Stimulated activated CD4-positive, alpha-beta T cell treated with anti-CD3 and anti-CD28 coated beads, Interleukin-12 subunit alpha, Interleukin-12 subunit beta, amount 100 ng/mL, for 48 hours (primary cell): ENCODE results near the gene STARD3.

Experiments
- DNase-seq, 3 donors: peaks; one replicate each; pipeline ENCODE4 v3.0.0-alpha.2; 2020; ENCODE audit warnings: low read depth in 2 of 3, low spot score in 1 of 3

STARD3 gene

DNA sequence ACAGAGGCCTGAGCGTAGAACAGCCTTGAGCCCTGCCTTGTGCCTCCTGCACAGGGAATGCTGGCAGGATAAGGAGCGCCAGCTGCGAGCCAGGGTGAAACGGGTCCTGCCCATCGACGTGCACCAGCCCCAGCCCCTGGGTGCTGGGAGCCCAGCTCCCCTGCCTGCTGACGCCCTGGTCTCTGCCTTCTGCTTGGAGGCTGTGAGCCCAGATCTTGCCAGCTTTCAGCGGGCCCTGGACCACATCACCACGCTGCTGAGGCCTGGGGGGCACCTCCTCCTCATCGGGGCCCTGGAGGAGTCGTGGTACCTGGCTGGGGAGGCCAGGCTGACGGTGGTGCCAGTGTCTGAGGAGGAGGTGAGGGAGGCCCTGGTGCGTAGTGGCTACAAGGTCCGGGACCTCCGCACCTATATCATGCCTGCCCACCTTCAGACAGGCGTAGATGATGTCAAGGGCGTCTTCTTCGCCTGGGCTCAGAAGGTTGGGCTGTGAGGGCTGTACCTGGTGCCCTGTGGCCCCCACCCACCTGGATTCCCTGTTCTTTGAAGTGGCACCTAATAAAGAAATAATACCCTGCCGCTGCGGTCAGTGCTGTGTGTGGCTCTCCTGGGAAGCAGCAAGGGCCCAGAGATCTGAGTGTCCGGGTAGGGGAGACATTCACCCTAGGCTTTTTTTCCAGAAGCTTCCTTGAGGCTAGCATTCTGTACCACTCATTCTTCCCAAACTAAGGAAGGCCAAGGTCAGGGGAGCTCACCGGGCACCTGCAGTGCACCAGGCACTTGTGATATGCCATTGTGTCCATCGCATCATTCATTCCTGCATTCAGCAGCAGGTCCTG, 33.2 kb downstream of the STARD3 start:
- DNase-seq = no peak

DNA sequence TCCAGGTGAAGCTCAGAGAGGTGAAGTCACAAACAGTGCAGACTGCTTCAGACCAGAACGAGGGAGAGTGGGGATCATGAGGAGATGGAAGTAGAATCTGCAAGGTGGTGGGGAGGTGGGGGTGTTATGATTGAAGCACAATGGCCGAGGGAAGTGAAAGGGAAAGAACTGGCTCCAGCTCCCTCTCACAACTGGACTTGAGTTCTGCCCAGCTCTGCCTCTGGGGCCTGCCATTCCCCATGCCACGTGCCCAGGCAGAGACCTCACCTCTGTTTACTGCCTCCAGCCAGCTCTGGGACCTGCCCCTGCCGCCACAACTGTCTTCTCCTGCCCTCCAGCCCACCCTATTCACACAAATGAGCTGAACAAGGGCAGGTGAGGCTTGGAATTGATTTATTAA, 33.8 kb downstream of the STARD3 start:
- DNase-seq = no peak

DNA sequence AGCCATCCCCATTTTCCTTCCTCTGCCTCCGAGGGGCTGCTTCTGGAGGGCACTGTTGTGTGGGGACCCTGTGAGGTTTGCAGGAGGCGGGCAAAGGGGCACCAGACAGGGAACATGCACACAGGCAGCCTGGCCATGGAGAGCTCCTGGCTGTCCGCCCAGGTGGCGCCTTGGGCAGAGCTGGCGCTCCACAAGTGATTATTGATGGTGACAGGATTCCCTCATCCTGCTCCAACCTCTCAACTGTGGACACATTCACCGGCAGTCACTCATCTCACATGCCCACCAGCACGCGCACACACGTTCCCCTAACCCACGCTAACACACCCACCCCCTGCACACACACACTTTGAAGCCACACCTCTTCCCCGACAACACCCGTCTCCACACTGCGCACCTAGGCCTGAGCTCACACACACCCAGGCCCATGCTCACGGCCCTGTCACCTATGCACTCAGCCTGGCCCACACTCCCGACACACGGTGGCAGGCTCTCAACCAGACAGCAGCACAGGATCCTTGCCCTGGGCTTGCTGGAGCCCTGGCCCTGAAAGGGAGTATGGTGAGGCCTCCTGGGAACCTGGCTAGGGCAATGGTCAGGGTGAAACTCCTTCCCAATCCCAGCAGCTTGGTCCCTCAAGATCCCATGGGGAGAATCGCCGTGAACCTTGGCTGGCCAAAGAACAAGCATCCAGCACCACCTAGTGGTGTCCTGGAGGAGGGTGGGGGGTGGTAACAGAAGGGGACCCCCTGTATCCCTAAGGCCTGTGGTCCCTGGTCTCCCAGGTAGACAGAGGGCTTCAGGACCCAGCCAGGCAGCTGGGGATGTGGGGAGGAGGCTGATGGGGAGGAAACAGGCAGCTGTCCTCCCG, 34.9 kb downstream of the STARD3 start:
- no peak for DNase-seq

DNA sequence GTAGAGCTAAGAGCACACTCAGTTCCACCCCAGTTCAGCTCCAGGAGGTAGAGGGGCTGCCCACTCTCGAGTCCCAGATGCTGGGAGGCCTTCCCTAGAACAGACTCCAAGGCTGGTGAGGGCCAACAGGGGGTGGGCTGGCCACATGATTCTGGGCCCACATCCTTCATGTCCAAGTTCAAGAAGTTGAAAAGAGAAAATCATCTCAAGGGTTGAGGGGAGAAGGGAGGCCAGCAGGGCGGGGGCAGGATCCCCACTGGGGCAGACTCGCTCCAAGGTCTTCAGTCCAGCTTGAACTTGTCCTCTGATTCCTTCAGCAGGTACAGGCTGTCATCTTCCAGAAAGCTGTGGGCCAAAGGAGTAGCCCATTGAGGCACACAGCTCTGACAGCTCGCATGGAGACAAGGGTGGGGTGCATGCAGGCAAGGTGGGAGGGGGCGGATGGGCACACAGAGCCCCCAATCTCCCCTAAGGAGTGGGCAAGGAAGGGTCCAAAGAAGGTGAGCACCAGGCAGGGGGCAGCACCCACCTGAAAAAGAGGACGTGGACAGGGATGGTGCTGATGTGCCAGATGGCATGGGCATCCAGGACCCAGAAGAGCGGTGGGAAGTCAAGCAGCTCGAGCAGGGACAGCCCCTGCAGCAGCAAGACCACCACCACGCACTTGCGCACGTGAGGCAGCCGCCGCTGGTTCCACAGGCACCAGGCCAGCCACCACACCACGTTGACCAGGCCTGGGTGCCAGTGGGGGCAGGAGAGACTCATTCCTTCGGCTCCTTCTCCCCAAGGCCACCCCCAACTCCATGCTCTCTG, 35.8 kb downstream of the STARD3 start:
- DNase-seq = no peak

DNA sequence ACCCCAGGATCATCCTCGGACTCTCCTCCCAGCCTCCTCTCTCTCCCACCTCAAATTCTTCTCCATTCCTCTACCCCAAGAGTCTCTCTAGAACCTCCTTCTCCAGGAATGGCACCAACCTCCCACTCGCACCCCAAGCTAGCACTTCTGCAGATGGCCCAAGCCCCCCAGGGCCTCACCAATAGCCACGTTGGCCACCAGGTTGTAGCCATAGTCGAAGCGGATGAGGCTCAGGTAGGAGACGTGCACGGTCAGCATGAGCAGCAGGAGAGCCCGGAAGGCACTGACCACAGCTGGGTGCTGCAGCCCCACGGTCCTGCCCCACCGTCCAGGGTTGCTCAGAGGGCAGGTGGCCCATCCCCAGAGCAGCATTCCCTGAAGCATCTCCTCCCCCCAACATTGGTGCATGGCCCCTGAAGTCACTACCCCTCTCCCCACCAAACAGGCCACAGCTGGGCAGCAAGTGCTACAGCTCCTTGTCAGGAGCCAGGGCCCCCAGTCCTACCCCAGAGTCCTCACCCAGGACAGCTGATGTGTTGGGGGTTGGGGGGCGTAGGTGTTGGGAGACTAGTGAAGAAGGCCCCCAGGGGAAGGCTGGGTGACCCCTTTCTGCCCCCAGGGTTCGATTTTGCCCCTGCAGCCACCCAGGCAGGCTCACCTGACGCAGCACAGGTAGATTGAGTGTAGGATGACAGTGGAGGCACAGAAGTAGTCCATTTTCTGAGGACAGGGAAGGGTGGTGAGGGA, 36.6 kb downstream of the STARD3 start:
- DNase-seq = no peak

DNA sequence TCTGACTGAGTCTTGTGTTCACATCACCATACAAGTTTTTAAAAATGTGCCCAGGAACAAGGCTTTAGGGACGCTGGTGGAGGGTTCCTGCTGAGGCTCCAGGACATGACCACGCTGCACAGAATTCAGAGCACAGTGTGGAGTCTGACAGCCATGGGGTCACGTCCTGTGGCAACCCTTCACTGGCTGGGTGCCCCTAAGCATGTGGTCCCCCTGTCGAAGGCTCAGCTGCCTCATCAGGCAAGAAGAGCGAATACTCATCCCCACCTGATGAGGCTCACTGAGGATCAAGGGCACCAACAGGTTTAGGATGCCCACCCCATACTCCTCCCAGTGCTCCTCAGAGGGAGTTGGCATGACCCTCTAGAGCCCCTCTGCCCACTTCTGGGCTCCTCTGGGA, 37.2 kb downstream of the STARD3 start:
- DNase-seq = no peak

DNA sequence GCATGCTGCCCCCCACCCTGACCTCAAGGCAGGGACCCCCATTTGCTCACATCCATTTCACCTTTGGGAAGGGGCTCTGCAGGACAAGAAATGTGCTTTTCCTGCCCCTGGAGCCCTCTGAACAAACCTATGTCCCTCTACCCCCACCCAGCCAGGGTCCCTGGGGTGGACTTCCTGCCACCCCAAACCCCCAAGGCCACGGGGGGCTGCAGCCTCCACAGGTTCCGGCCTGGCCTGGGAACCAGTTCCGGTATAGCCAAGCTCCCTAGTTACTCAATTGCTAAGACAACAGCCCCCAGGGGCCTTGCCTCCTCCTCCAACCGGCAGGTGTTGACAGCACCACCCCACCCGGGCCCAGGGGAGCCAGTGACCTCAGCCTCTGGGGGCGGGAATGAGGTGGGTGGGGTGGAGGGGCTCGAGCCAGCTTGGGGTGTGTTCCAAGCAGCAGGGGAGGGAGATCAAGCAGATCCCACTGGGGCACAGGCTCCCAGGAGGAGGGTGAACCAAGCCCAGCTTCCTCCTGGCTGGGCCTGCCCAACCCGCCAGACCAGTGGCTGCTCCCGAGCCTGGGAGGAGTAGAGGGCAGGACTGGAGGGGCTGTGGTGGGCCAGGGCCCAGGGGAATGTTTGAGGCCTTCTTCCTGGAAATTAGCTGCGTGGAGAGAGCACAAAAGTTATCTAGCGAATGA, 37.9 kb downstream of the STARD3 start:
- no peak for DNase-seq

DNA sequence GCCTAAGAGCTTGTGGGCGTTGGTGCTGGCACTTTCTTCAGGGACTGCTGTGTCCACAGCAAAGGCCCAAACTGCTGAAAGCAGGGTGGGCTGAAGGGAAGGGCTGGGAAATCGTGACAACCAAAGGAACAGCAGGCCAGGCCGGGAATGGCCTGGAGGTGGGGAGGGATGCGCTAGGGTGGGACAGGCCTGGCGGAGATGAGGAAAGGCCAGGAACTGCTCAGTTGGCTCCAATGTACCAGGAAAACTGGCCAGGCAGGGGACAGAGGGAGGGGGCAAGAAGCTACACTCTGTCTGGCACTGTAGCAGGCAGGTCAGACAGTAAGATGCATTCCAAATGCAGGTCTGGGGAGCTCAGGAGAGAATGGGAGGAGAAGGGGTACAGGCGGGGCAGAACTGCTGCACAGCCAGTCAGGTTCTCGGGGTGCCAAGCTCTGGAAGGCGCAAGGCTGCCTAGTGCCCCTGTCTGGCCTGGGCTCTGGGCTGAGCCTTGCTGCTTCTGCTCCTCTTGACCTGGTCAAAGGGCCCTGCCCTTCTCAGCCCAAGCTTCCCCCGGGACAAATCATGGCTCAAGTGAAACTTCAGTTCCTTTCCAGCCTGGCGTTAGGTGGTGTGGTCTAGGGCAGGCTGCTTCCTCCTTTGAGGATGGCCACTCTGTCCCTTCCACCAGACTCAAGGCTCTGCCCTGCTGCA, 38.6 kb downstream of the STARD3 start:
- no peak for DNase-seq

DNA sequence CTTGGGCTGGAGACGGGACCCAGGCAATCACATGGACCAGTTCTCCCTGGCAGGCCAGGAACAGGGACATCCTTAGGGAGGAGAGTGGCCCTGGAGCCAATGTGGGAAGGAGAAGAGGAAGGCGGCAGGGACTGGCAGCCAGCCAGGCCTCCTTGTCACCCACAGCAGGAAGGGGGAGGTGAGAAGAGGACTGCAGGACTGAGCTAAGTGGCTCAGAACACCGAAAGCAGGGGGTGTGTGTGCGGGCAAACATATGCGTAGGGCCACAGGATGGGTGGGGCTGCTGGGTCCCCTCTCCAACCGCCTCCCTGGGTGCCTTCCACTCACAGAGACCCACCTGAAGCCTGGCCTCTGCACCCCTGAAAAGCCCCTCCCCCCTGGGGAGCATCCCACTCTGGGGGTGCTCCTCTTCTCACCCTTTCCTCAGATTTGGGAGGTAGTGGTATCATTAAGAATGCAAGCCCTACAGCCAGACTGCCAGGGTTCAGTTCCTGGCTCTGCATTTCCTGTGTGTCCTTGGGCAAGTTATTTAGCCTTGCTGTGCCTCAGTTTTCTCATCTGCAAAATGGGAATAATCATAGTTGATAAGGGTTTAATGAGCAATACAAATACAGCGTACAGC, 39.4 kb downstream of the STARD3 start:
- DNase-seq = no peak

DNA sequence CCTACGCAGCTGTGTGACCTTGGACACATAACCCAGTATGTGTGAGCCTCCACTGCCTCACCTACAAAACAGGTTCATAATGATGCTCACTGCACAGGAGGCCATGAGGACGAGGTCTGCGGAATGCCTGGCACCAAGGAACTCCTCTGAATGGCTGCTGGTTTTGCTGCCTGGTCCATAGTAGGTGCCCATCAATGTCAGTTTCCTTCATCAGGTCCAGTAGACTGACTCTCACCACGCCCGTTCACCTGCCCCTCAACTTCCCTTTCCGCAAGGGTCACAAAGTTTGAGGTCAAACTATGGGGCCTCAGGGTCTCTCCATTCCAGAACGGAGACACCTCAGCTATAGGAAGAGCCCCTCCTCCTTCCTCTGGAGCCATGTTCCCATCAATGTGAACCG, 40.1 kb downstream of the STARD3 start:
- no peak for DNase-seq

DNA sequence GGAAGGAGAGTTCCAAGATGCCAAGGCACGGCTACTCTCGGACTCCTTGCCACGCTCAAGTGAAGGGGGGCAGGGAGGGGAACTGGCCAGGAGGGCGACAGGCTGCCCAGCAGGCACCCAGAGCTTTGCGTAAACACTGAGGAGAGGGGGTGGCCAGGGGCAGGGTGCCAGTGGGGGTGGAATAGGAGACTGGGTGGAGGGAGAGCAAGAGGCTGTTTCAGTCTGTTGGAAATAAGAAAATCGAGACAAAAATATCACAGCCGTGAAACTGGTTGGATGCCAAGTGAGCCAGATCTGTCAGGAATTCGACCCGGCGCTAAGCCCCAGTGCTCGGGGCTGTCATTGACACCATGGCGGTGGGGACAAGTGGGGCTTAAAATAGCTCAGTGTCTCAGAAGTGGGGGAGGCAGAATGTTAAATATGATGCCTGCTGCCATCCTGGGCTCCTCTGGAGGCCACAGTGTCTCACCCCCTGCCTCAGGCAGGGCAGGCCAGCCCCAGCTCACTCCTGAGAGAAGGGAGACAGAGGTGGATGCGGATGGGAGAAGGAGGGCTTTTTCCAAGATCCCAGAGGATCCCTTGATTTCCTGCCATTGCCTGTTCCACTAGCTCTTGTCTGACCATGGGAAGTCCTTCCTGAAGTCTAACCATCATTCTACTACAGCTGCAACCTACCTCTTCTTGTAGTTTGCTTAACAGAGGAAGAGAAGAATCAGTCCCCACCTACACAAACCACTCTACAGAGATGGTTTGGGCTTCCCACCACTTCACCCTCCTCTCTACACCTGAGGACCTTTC, 40.8 kb downstream of the STARD3 start:
- DNase-seq = no peak

DNA sequence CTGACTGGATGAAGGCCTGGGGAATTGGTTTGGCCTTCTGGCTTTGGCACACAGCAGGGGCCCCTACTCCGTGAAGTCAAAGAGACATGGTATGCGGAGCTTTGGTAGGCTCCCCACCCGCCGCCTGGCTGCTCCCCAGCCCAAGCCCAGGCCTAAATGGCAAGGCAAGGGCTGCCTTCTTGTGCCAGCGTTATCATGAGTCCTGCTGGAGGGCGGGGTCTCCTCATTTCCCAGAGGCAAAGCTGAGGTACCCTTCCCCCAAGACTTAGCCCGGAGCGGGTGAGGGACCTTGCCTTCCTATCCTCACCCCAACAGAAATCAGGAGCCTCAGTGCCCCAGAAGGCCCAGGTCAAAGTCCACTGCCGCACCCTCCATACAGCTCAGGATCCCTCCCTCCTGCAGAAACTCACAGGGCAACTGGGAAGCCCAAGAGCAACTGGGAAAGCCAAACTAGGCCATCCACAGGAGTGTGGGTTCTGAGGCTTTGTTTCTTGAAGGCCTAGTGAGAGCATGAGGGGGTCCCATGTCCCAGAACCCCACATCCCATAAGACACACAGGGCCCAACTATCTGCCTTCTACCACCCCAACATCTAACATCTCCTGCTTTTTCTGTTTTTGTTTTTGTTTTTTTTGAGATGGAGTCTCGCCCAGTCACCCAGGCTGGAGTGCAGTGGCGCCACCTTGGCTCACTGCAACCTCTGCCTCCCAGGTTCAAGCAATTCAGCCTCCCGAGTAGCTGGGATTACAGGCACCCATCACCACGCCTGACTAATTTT, 41.6 kb downstream of the STARD3 start:
- no peak for DNase-seq

DNA sequence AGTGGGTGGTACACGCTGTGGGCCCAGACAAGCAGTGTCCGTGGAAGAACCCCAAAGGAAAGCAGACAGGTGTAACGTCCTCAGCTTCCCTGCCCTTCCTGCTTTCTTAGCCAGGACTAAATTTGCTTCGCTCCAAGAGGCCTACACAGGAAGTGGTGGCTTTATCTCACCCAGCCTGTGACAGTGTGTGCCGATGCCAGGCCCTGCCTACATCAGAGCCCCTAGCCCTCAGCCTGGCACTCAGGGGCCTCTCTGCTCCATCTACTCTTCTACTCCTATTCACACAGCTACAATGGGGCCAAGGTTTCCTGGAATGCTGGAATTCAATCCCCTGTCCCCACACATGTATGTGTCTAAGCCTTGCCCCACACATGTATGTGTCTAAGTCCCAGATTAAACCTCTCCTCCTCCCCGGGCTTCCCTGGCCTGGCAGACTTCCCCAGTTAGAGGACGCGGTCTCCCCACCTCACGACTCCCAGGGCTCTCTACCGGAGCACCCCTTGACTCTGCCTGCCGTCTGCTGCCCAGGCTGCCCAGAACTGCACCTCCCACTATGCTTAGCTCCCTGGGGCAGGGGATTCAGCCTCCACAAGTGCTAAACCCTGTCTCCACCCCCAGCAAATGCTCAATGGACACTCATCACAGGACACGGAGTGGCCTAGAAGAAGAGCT, 42.7 kb downstream of the STARD3 start:
- DNase-seq = no peak

DNA sequence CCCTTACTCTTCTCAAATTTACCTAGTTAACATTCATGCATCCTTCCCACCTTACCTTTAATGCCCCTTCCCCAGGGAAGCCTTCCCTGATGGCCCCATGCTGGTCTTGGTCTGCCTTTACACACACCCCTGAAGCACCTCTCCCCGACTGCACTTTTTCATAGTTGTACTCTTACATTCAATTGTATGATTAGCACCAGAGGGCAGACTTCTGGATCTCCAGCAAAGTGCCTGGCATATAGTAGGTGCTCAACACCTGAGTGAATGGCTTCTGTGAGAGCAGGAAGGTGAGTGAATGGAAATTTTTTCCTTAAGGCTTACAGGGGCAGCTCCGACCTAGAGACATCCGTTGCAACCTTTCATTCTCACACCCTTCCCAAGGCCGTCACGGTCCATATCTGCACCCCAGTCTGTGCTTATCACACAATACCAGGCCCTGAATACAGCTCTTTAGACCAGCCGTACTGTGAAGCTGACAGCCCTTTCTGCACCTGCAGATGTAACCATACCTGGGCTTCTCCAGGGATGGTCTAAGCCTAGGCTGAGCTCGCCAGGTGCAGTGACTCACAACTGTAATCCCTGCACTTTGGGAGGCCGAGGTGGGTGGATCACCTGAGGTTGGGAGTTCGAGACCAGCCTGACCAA, 46.5 kb downstream of the STARD3 start:
- no peak for DNase-seq

DNA sequence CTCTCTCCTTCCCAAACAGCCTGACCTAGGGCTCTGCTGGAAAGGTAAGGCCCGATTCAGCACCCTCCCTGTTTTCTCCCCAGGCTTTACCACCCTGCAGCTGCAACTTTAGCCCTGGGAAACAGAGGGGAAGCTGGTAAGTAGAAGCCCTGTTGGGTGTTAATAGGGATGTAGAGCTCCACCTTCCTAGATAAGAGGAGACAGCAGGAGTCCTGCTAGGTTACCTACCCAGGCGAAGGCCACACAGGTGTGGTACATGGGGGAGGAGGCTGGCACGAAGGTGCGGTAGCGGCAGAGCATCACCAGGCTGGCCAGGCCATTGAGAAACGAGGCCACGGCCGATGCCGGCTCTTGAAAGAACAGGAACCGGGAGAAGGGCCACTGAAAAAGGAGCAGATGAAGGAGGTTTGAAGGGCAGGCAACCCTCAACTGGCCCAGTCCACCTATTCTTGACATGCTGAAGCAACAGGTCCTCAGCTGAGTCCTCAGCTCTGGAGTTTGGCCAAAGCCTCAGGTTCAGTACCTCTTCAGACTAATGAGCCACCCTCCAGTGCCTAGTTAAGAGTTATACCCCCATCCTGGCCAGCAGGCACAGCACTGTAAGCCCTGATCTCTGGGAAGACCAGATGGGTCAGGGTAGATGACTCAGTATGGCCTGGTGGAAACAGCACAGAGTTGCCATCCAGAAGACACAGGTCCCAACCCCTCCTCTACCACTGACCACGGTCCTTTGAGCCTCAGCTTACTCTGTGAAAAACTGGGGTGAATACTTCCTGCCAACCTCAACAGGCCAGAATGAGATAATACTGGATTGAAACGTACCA, 47.6 kb downstream of the STARD3 start:
- DNase-seq = no peak

DNA sequence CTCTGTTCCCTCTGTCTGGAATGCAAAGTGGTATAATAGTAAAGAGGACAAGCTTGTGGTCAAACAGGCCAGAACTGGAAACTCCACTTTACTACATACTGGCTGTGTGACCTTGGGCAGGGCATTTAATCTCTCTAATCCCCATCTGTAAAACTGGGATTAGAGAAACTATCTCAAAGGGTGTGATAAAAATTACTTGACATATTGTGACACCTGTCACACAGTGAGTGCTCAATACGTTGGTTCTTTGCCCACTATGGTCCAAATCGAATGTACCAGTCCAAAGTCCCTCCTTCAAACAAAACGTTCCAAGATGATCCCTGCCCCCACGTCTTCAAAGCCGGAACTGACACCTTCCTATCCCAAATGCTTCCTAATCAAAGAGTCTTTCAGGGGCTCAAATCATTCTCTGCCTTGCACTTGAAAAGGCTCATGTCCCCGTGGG, 50.2 kb downstream of the STARD3 start:
- DNase-seq = no peak
